BE2C (cell line): Measurements from ENCODE around the gene UNC5B.

Source experiments
- DNase-seq: peaks from one replicate; pipeline ENCODE4 v3.0.0-alpha.2; 2020
- H3K27me3 ChIP-seq: fragments of 250-450 bp; sonication (Bioruptor Pico); 2 replicates; pipeline ENCODE4 v1.5.1; 2020; ENCODE audit warnings: mild to moderate bottlenecking
- H3K36me3 ChIP-seq: fragments of 250-450 bp; sonication (Bioruptor Pico); 2 replicates; pipeline ENCODE4 v1.5.1; 2020; ENCODE audit warnings: mild to moderate bottlenecking
- H3K4me1 ChIP-seq: fragments of 250-450 bp; sonication (Bioruptor Pico); 2 replicates; pipeline ENCODE4 v1.5.1; 2020
- H3K4me3 ChIP-seq: 2 replicates; pipeline ENCODE4 v1.5.1; 2011; ENCODE audit warnings: low read depth, low read length
- H3K9me3 ChIP-seq: fragments of 250-450 bp; sonication (Bioruptor Pico); 2 replicates; pipeline ENCODE4 v1.5.1; 2020
- TF ChIP-seq, protein P1 (sequence below): IDR thresholded peaks from 2 replicates; pipeline ENCODE4 v1.5.1; 2012; ENCODE audit warnings: mild to moderate bottlenecking, low read depth, low read length

The UNC5B gene

DNA sequence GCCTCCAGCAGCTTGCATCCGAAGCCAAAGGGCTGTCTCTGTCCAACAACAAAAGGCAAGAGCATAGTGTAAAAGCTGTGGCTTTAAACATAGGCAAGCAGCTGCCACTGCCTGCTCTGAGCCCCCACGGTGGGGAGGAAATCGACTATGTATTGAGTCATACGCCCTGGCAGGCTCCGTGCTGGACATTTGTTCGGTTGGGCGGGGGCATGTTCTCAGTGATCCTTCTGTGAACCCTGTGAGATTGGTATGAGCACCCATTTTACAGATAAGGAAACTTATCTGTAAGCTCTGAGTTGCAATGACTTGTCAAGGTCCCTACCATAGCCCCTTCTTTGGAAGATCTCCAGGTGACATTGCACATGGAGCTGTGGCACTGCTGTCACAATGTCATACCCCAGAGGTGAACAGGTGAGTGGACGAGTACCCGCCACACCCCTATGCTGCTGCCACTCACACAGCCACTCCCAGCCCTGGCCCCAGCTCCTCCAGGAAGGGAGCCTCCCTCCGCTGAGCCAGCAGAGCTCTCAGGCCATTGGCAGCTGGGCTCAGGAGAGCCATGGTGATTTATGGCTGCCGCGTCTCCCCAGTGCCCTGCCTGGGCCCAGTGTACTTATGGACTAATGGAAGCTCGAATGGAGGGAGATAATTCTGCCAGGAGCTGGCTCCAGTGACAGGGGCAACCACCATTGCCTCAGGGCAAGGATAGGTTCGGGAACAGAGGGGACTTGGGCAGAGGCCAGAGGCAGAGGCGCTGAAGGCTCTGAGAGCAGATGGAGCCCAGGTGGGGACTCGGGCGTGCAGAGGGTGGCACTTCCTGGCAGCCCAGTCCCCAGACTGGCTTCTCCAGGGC lies 43.7 kb downstream of the UNC5B start:
- DNase-seq, result peak; percentile 90
- TF ChIP-seq, protein P1, sequence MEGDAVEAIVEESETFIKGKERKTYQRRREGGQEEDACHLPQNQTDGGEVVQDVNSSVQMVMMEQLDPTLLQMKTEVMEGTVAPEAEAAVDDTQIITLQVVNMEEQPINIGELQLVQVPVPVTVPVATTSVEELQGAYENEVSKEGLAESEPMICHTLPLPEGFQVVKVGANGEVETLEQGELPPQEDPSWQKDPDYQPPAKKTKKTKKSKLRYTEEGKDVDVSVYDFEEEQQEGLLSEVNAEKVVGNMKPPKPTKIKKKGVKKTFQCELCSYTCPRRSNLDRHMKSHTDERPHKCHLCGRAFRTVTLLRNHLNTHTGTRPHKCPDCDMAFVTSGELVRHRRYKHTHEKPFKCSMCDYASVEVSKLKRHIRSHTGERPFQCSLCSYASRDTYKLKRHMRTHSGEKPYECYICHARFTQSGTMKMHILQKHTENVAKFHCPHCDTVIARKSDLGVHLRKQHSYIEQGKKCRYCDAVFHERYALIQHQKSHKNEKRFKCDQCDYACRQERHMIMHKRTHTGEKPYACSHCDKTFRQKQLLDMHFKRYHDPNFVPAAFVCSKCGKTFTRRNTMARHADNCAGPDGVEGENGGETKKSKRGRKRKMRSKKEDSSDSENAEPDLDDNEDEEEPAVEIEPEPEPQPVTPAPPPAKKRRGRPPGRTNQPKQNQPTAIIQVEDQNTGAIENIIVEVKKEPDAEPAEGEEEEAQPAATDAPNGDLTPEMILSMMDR, result no peak
- Histone ChIP-seq H3K4me1 (peaks cover 81% of the 10 kb centered on the region), H3K27me3 (no peaks in the 10 kb centered on the region), H3K9me3 (no peaks in the 10 kb centered on the region), H3K36me3 (peaks cover 34% of the 10 kb centered on the region), H3K4me3 (no peak overlapping the region)

DNA sequence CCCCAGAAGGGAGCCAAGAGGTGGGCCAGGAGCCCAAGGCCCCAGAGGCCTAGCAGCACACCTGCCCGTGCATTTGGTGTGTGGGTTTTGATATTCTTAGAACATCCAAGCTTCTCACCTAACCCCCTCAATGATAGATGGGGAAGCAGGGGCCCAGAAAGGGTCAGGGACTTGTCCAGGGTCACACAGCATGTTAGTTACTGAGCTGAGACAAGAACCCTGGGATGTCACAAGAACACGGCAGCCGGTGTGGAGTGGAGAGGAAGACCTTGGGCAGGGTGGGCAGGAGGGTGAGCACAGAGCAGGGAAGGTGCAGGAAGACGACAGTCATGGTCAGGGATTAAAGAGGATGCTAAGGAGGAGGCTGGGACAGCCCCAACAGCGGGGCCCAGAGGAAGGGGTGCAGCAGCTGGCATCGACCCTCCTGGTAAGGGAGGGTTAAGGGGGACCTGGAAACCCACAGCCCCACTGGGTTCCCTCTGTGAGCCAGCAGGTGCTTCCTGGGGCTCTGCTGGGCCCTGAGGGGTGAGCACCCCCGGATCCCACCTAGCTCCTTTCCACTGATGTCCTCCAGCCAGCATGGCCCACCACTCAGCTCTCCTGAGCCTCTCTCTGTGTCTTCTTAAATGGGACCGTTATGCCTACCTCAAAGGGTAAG lies 44.4 kb downstream of the UNC5B start:
- no peak for DNase-seq
- no peaks in the 10 kb centered on the region for H3K9me3 ChIP-seq
- TF ChIP-seq, protein P1, result no peak
- H3K4me1 ChIP-seq, result peaks cover 81% of the 10 kb centered on the region
- peaks cover 37% of the 10 kb centered on the region for H3K36me3 ChIP-seq
- H3K27me3 ChIP-seq, result no peaks in the 10 kb centered on the region
- H3K4me3 ChIP-seq, result no peak overlapping the region

DNA sequence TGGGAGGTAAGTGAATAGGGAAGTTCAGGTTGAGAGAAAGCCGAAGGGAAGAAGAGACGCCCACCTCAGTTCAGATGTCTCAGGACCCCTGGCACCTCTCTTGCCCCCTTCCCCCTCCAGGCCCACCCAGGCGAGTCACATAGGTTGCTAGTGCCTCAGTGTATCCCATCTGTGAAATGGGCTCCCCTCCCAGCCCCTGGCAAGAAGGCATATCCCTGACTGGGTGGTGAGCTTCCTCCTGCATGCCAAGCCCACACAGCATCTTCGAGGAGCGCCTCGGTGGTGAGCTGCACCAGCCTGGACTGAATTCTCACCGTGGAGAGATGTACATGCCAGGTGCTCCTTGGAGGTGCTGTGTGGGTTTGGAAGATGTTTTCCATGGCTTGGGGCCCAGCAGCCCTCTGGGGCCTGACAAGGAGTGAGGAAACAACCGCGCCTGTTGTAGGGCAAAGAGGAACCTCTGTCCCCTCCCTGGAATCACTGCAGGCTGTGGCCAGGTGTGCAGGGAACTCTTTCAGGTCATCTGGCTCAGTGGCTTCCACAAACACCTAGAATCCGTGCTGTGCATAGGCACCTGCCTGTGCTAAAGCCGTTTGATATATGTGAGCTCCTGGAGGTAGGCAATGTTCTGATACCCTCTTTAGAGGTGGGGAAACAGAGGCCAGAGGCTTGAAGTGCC lies 45.1 kb downstream of the UNC5B start:
- peaks cover 80% of the 10 kb centered on the region for H3K4me1 ChIP-seq
- H3K9me3 ChIP-seq, result no peaks in the 10 kb centered on the region
- H3K4me3 ChIP-seq, result no peak overlapping the region
- TF ChIP-seq, protein P1, result no peak
- H3K36me3 ChIP-seq, result peaks cover 32% of the 10 kb centered on the region
- DNase-seq, result no peak
- H3K27me3 ChIP-seq, result no peaks in the 10 kb centered on the region

DNA sequence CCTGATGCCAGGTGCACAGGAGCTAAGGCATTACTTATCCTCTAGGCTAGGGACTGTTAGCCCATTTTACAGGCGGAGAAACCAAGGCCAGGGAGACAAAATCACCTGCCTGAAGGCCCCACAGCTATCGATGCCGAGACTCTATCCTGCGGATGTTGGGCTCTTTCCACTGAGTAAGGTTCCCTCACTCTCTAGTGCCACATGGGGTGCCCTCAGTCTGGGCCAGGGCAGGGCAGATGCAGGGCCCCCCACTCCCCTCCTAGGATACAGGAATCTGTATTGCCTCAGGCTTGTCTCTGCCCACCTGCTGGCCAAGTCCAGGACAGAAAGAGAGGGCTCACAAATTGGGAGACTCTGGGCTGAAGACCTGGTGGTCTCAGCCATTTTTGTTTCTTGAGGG lies 45.7 kb downstream of the UNC5B start:
- DNase-seq, result no peak
- peaks cover 80% of the 10 kb centered on the region for H3K4me1 ChIP-seq
- peaks cover 32% of the 10 kb centered on the region for H3K36me3 ChIP-seq
- TF ChIP-seq, protein P1, result no peak
- H3K9me3 ChIP-seq, result no peaks in the 10 kb centered on the region
- no peak overlapping the region for H3K4me3 ChIP-seq
- H3K27me3 ChIP-seq, result no peaks in the 10 kb centered on the region

DNA sequence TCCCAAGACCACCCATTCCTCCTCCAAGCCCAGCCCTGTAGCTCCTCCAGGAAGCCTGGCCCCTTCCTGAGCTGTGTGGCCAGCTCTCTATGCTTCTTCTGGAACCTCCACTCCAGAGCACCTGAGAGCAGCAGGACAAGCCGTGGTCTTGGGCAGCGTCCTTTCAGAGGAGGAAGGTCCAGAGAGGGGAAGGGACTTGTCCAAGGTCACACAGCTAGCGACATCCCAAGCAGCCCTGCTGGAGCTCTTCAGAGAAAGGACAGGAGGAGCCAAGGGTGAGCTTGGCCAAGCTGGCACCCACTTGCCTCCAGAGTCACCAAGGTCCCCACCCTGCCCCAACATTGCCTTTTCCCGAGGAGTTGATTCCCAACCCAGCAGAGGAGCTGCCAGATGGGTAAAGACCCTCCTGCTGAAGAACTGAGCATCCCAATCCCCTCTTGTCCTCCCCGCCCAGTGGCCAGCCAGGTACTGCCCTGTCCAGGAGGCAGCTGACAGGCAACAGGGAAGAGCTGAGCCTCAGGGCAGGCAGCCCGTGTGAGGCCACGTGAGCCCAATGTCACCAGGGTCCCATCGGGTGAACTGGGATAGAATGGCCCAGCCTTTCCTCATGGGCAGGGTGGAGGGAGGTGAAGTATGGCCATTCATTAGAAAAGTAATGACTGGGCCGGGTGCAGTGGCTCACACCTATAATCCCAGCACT lies 46.2 kb downstream of the UNC5B start:
- no peak for DNase-seq
- no peak overlapping the region for H3K4me3 ChIP-seq
- peaks cover 80% of the 10 kb centered on the region for H3K4me1 ChIP-seq
- no peaks in the 10 kb centered on the region for H3K9me3 ChIP-seq
- TF ChIP-seq, protein P1, result no peak
- H3K27me3 ChIP-seq, result no peaks in the 10 kb centered on the region
- peaks cover 32% of the 10 kb centered on the region for H3K36me3 ChIP-seq
